GM23248 (cell line): ENCODE results near the gene TTC21A. TPM values are rescaled to one million over a fixed set of nuclear protein-coding genes. Genes with fewer than 3 reads are reported as not detected.

Experiments used
- DNase-seq: peaks from one replicate; pipeline ENCODE4 v3.0.0-alpha.2; 2015
- H2AFZ ChIP-seq: fragments of 200-600 bp; sonication (generic); 2 replicates; pipeline ENCODE4 v1.6.1; 2016; ENCODE audit warnings: antibody characterized with exemption
- H3F3A ChIP-seq: fragments of 200-600 bp; sonication (generic); 2 replicates; pipeline ENCODE4 v1.6.1; 2016; ENCODE audit warnings: mild to moderate bottlenecking, antibody characterized with exemption, mixed run types; ENCODE audit not compliant: insufficient read depth
- H3K27ac ChIP-seq: fragments of 200-600 bp; sonication (generic); 2 replicates; pipeline ENCODE4 v1.5.1; 2016; ENCODE audit warnings: mild to moderate bottlenecking
- H3K27me3 ChIP-seq: fragments of 200-600 bp; sonication (generic); replicated peaks from 2 replicates; pipeline ENCODE4 v1.6.1; 2016; ENCODE audit warnings: mild to moderate bottlenecking; ENCODE audit not compliant: insufficient read depth
- H3K36me3 ChIP-seq: fragments of 200-600 bp; sonication (generic); 2 replicates; pipeline ENCODE4 v1.6.1; 2016; ENCODE audit warnings: low read depth, mild to moderate bottlenecking
- H3K4me1 ChIP-seq: fragments of 200-600 bp; sonication (generic); 2 replicates; pipeline ENCODE4 v1.6.1; 2016; ENCODE audit warnings: mild to moderate bottlenecking; ENCODE audit not compliant: insufficient read depth
- H3K4me2 ChIP-seq: fragments of 200-600 bp; sonication (generic); one replicate; pipeline ENCODE4 v1.6.1; 2016; ENCODE audit warnings: mild to moderate bottlenecking; ENCODE audit not compliant: unreplicated experiment
- H3K4me3 ChIP-seq: fragments of 200-600 bp; sonication (generic); 2 replicates; pipeline ENCODE4 v1.5.1; 2016; ENCODE audit warnings: mild to moderate bottlenecking
- H3K79me2 ChIP-seq: fragments of 200-600 bp; sonication (generic); 2 replicates; pipeline ENCODE4 v1.6.1; 2016; ENCODE audit warnings: mild to moderate bottlenecking; ENCODE audit not compliant: insufficient read depth
- H3K9ac ChIP-seq: fragments of 200-600 bp; sonication (generic); 2 replicates; pipeline ENCODE4 v1.6.1; 2016; ENCODE audit warnings: mild to moderate bottlenecking
- H3K9me2 ChIP-seq: fragments of 200-600 bp; sonication (generic); 2 replicates; pipeline ENCODE4 v1.6.1; 2016; ENCODE audit warnings: mixed run types, mild to moderate bottlenecking, moderate library complexity; ENCODE audit not compliant: insufficient read depth
- H3K9me3 ChIP-seq: fragments of 200-600 bp; sonication (generic); one replicate; pipeline ENCODE4 v1.6.1; 2017; ENCODE audit warnings: low read depth
- H4K20me1 ChIP-seq: fragments of 200-600 bp; sonication (generic); 2 replicates; pipeline ENCODE4 v1.6.0; 2016; ENCODE audit not compliant: insufficient read depth
- EZH2 ChIP-seq: fragments of 200-600 bp; sonication (generic); IDR thresholded peaks from 2 replicates; pipeline ENCODE4 v1.6.1; 2018; ENCODE audit warnings: antibody characterized with exemption, mild to moderate bottlenecking; ENCODE audit not compliant: insufficient read depth, poor library complexity, severe bottlenecking
- EZH2phosphoT487 ChIP-seq: fragments of 200-600 bp; sonication (generic); IDR thresholded peaks from 2 replicates; pipeline ENCODE4 v1.6.1; 2018; ENCODE audit warnings: antibody characterized with exemption, moderate library complexity, mild to moderate bottlenecking, low read depth; ENCODE audit not compliant: insufficient read depth
- WGBS, 2 experiments: methylation state at CpG; one replicate each; pipeline ENCODE4 v1.1.6; 2015 to 2017; ENCODE audit warnings: low lambda C conversion rate in 2 of 2, low coverage in 1 of 2; ENCODE audit errors: missing lambda C conversion rate in 2 of 2; 5-methylcytosine and 5-hydroxymethylcytosine counted together
- in situ Hi-C: fragments of 300-500 bp; cut with MboI; formaldehyde crosslinking; loops from 2 replicates; pipeline ENCODE4 v1.15.0; 2020
- polyA plus RNA-seq: library from polyadenylated mRNA; unstranded; fragments of >200 nt; fragmentation: Nextera tagmentation; extraction: Ambion mirVana; gene quantifications from 2 replicates; pipeline ENCODE4 v1.2.1, GENCODE V29; 2016
- total RNA-seq: library from RNA; depleted of rRNA; stranded (reverse); fragments of >200 nt; shearing (Covaris generic); gene quantifications from 2 replicates; pipeline ENCODE4 v1.2.3, GENCODE V29; 2014

The TTC21A gene
- total and polyA plus RNA-seq, 2 experiments from 2014 or later: 0.76 to 1.2 TPM

DNA sequence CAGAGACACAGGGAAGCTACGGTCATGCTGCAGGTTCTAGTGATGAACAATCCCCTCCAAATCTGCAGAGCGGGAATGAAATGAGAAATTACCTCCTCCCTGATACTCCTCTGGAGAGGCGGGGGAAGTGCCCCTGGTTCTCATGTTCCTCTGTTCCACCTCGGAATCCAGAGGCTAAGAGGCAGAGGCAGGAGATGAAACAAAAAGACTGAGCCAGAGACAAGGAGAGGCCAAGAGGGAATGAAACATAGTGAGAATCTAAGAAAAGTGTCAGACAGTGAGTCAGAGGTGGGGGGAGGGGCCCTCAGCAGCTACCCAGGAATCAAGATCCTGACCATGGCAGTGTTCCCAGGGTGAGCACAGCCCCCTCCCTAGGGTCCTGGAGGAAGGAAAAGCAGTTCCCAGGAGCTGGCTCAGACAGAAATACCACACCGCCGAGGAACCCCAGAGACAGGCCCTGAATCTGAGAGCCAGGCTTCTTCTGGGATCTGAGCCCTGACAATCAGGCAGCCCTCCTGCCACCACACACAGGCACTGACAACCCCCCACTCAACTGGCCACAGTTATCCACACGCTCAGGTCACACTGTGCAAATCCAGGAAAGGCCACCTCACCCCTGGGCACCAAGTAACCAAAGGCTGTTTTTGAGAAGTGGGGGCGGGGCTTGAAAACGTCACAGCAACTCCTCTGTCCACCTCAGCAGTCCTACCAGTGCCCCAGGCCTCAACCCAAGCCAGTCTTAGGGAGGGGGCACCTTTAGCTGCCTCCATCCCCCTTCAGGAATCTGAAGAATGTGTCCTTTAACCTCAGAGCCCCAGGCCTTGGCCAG is 43.5 kb downstream of the TTC21A start:
- Histone ChIP-seq H3K4me2 (peak overlapping the region; percentile 88), H3K9ac (peak overlapping the region; percentile 98), H3F3A (peaks cover 59% of the 10 kb centered on the region), H3K9me3 (no peaks in the 10 kb centered on the region), H3K36me3 (peaks cover 3% of the 10 kb centered on the region; the same call in 1 of the 2 replicates), H3K27ac (peak overlapping the region; percentile 99), H2AFZ (no peak overlapping the region), H3K4me1 (peaks cover 56% of the 10 kb centered on the region), H4K20me1 (no peaks in the 10 kb centered on the region; the same call in 1 of the 2 replicates), H3K4me3 (peak overlapping the region; percentile 87), H3K27me3 (no peaks in the 10 kb centered on the region), H3K79me2 (peaks cover 52% of the 10 kb centered on the region), H3K9me2 (no peaks in the 10 kb centered on the region)
- TF ChIP-seq EZH2phosphoT487 (no peak), EZH2 (no peak)
- in situ Hi-C loops: no loop called here
- 1 to 2% methylated on average over 9 of the region's 9 CpGs for WGBS, 2 experiments
- DNase-seq: peak; percentile 96

GRCh38 chr3:39153977-39154279 is 46.4 kb downstream of the TTC21A start:
- H2AFZ ChIP-seq: peak overlapping the region; percentile 62; the same call in 1 of the 2 replicates
- H3K79me2 ChIP-seq: peaks cover 26% of the 10 kb centered on the region
- no peaks in the 10 kb centered on the region for H3K36me3 ChIP-seq
- DNase-seq: no peak
- peak overlapping the region; percentile 50 for H3K4me2 ChIP-seq
- H3K27me3 ChIP-seq: no peaks in the 10 kb centered on the region
- in situ Hi-C loops: no loop called here
- peaks cover 33% of the 10 kb centered on the region for H3F3A ChIP-seq
- H3K9me3 ChIP-seq: no peaks in the 10 kb centered on the region
- whole genome bisulfite sequencing, 2 experiments: 48 to 58% methylated on average over 9 of the region's 9 CpGs
- peak overlapping the region; percentile 98 for H3K9ac ChIP-seq
- H3K4me1 ChIP-seq: peaks cover 29% of the 10 kb centered on the region
- no peaks in the 10 kb centered on the region for H4K20me1 ChIP-seq
- H3K27ac ChIP-seq: peak overlapping the region; percentile 47; the same call in 1 of the 2 replicates
- H3K9me2 ChIP-seq: no peaks in the 10 kb centered on the region
- TF ChIP-seq EZH2phosphoT487 (no peak), EZH2 (no peak)
- peak overlapping the region; percentile 59 for H3K4me3 ChIP-seq

DNA sequence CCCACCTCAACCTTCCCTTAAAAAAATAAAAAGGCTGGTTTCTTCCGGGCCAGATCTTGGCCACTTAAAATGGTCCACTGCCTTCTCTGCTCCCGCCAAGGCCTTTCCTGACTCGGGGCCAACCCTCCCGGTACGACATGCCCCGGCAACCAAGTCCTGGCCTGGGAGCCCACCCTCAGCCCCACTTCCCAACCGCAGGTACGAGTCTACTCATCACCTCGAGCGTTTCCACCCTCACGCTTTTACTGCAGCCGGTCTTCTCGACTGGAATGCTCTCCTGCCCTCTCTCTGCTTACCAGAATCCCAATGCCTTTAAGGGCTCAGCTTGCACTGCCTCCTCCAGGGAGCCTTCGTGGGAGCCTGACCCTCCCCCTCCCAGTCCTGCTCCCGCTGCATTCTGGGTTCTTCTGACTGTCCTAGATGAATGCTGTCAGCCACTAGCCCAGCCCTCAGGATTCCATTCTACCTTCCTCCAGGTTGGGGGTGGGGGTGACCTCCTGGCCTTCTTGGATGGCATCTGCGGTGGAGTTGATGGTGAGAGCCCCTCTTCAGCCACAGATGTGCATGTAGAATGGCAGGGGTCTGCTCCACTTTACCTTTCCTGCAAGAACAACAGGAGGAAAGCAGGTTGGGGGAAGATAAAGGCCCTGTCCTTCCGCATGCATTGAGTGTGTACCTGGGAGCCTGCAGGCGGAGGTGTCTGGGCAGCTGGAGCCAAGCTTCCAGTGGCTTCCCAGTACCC is 47.0 kb downstream of the TTC21A start:
- Histone ChIP-seq H3K27me3 (no peaks in the 10 kb centered on the region), H3K4me2 (no peak overlapping the region), H3K9me2 (no peaks in the 10 kb centered on the region), H2AFZ (no peak overlapping the region), H3K27ac (no peak overlapping the region), H3K4me3 (no peak overlapping the region), H3K79me2 (peaks cover 21% of the 10 kb centered on the region), H3K36me3 (no peaks in the 10 kb centered on the region), H4K20me1 (no peaks in the 10 kb centered on the region), H3K9ac (no peak overlapping the region), H3K9me3 (no peaks in the 10 kb centered on the region), H3K4me1 (peaks cover 24% of the 10 kb centered on the region), H3F3A (peaks cover 29% of the 10 kb centered on the region)
- DNase-seq: peak; percentile 45
- WGBS, 2 experiments: 62% methylated on average over 18 of the region's 18 CpGs
- in situ Hi-C loops: no loop called here
- TF ChIP-seq EZH2 (no peak), EZH2phosphoT487 (no peak)

GRCh38 chr3:39156421-39156820 is 48.9 kb downstream of the TTC21A start:
- TF ChIP-seq EZH2phosphoT487: no peak
- no peak for TF ChIP-seq EZH2
- Histone ChIP-seq H3K4me3 (no peak overlapping the region), H3K4me2 (no peak overlapping the region), H3K36me3 (no peaks in the 10 kb centered on the region), H2AFZ (no peak overlapping the region), H4K20me1 (no peaks in the 10 kb centered on the region), H3K9me3 (no peaks in the 10 kb centered on the region), H3K27me3 (no peaks in the 10 kb centered on the region), H3K9ac (no peak overlapping the region), H3K27ac (no peak overlapping the region), H3F3A (peaks cover 10% of the 10 kb centered on the region), H3K9me2 (no peaks in the 10 kb centered on the region), H3K4me1 (peaks cover 6% of the 10 kb centered on the region; the same call in 1 of the 2 replicates), H3K79me2 (peaks cover 5% of the 10 kb centered on the region)
- WGBS, 2 experiments: 34 to 39% methylated on average over 4 of the region's 4 CpGs
- in situ Hi-C loops: no loop called here
- no peak for DNase-seq
